Astrocyte (in vitro differentiated cells and primary cell): ENCODE results near the gene CDC16. TPM values are rescaled to one million over a fixed set of nuclear protein-coding genes. Genes with fewer than 3 reads are reported as not detected.
"Not testable (repeated sequence)": the region's sequence is repeated elsewhere in the genome, so short reads cannot be mapped to it uniquely, and the experiment has no call there.

ENCODE experiments used
- DNase-seq: peaks from one replicate; pipeline ENCODE4 v3.0.0-alpha.2; 2010; ENCODE audit warnings: low read depth
- FAIRE-seq: peaks from 2 replicates; lab custom pipeline; 2011; peaks lifted over from hg19 to GRCh38; lab: Jason Lieb, UNC
- H2AFZ ChIP-seq: 2 replicates; pipeline ENCODE4 v1.6.0; 2012; ENCODE audit warnings: low read depth, low read length, inconsistent platforms
- H3K27ac ChIP-seq: 2 replicates; pipeline ENCODE4 v1.5.1; 2011; ENCODE audit warnings: low read depth, low read length, inconsistent platforms
- H3K27me3 ChIP-seq: 2 replicates; pipeline ENCODE4 v1.6.0; 2011; ENCODE audit warnings: low read length, inconsistent platforms; ENCODE audit not compliant: insufficient read depth
- H3K36me3 ChIP-seq: 2 replicates; pipeline ENCODE4 v1.5.1; 2011; ENCODE audit warnings: low read length, inconsistent platforms; ENCODE audit not compliant: insufficient read depth
- H3K4me1 ChIP-seq: 2 replicates; pipeline ENCODE4 v1.5.1; 2011; ENCODE audit warnings: low read length, inconsistent platforms; ENCODE audit not compliant: insufficient read depth
- H3K4me2 ChIP-seq: 2 replicates; pipeline ENCODE4 v1.6.0; 2012; ENCODE audit warnings: low read length, inconsistent platforms
- H3K4me3 ChIP-seq: 2 replicates; pipeline ENCODE4 v1.5.1; 2011; ENCODE audit warnings: low read depth, mild to moderate bottlenecking, low read length, inconsistent platforms; ENCODE audit not compliant: insufficient read depth
- H3K79me2 ChIP-seq: 2 replicates; pipeline ENCODE4 v1.6.0; 2012; ENCODE audit warnings: mild to moderate bottlenecking, low read length, inconsistent platforms; ENCODE audit not compliant: insufficient read depth
- H3K9ac ChIP-seq: 2 replicates; pipeline ENCODE4 v1.6.0; 2012; ENCODE audit warnings: mild to moderate bottlenecking, low read length, inconsistent platforms
- H3K9me3 ChIP-seq: 2 replicates; pipeline ENCODE4 v1.5.1; 2012; ENCODE audit warnings: low read depth, mild to moderate bottlenecking, low read length, inconsistent platforms; ENCODE audit not compliant: insufficient read depth
- H4K20me1 ChIP-seq: 2 replicates; pipeline ENCODE4 v1.6.0; 2012; ENCODE audit warnings: low read length, inconsistent platforms; ENCODE audit not compliant: insufficient read depth
- H3K27ac Mint-ChIP-seq: one replicate; pipeline ENCODE4 v1.8.0; 2021; ENCODE audit warnings: mild to moderate bottlenecking, mixed read lengths; ENCODE audit not compliant: unreplicated experiment
- H3K27me3 Mint-ChIP-seq: one replicate; pipeline ENCODE4 v1.8.0; 2021; ENCODE audit warnings: low read depth, mixed read lengths; ENCODE audit not compliant: unreplicated experiment
- H3K36me3 Mint-ChIP-seq: one replicate; pipeline ENCODE4 v1.8.0; 2021; ENCODE audit warnings: low read depth, mixed read lengths; ENCODE audit not compliant: unreplicated experiment
- H3K4me1 Mint-ChIP-seq: one replicate; pipeline ENCODE4 v1.8.0; 2021; ENCODE audit warnings: low read depth, mixed read lengths; ENCODE audit not compliant: unreplicated experiment
- H3K4me3 Mint-ChIP-seq: one replicate; pipeline ENCODE4 v1.8.0; 2021; ENCODE audit warnings: mild to moderate bottlenecking, moderate library complexity, mixed read lengths; ENCODE audit not compliant: unreplicated experiment
- H3K9me3 Mint-ChIP-seq: one replicate; pipeline ENCODE4 v1.8.0; 2021; ENCODE audit warnings: mild to moderate bottlenecking, mixed read lengths; ENCODE audit not compliant: unreplicated experiment
- CTCF ChIP-seq: IDR thresholded peaks from 2 replicates; pipeline ENCODE4 v1.5.1; 2011; ENCODE audit warnings: low read depth, mild to moderate bottlenecking, inconsistent platforms, low read length, moderate library complexity; ENCODE audit not compliant: insufficient read depth
- EZH2 ChIP-seq: IDR thresholded peaks from 2 replicates; pipeline ENCODE4 v1.6.1; 2012; ENCODE audit warnings: mild to moderate bottlenecking, low read length, inconsistent platforms; ENCODE audit not compliant: insufficient read depth
- total RNA-seq: library from RNA; stranded (reverse); gene quantifications from 2 replicates; pipeline ENCODE4 v1.2.1, GENCODE V29; 2021

CDC16 gene
- total RNA-seq, 1 donor from 2014 or later, result 77.0 TPM

- FAIRE-seq (no peak), DNase-seq (no peak)
- peaks cover 70% of the 10 kb centered on the region for H3K36me3 ChIP-seq
- H3K27ac ChIP-seq, result peak overlapping the region; percentile 60
- peaks cover 9% of the 10 kb centered on the region for H3K4me1 Mint-ChIP-seq
- no peaks in the 10 kb centered on the region for H3K4me1 ChIP-seq
- H3K27ac Mint-ChIP-seq, result no peak overlapping the region
- peaks cover 17% of the 10 kb centered on the region for H3K36me3 Mint-ChIP-seq
- no peaks in the 10 kb centered on the region for H3K79me2 ChIP-seq
- H3K9ac ChIP-seq, result no peak overlapping the region
- H2AFZ ChIP-seq, result no peak overlapping the region
- no peak overlapping the region for H3K4me2 ChIP-seq
- H3K27me3 ChIP-seq, result no peaks in the 10 kb centered on the region
- H3K27me3 Mint-ChIP-seq, result no peaks in the 10 kb centered on the region
- no peak overlapping the region for H3K4me3 ChIP-seq
- no peak overlapping the region for H3K4me3 Mint-ChIP-seq
- peaks cover 8% of the 10 kb centered on the region for H4K20me1 ChIP-seq
- no peak for TF ChIP-seq EZH2
- TF ChIP-seq CTCF, result no peak
- no peaks in the 10 kb centered on the region for H3K9me3 ChIP-seq
- no peaks in the 10 kb centered on the region for H3K9me3 Mint-ChIP-seq
Measured at GRCh38 chr13:114249077-114249476, 14.4 kb downstream of the CDC16 start.

DNA sequence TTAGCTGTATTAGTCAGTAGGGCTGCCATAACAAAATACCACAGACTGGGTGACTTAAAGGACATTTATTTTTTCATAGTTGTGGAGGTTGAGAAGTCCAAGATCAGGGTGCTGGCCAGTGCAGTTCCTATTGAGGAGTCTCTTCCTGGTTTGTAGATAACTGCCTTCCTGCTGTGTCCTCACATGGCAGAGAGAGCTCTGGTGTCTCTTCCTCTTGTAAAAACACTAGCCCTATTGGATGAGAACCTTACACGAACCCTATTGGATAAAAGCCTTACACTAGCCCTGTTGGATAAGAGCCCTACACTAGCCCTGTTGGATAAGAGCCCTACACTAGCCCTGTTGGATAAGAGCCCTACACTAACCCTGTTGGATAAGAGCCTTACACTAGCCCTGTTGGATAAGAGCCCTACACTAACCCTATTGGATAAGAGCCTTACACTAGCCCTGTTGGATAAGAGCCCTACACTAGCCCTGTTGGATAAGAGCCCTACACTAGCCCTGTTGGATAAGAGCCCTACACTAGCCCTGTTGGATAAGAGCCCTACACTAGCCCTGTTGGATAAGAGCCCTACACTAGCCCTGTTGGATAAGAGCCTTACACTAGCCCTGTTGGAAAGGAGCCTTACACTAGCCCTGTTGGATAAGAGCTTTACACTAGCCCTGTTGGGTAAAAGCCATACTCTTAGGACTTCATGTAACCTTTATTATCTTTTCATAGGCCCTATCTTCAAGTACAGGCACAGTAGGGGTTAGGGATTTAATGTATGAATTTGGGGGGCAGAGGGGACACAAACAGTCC is 17.1 kb downstream of the CDC16 start:
- DNase-seq, H3K27ac Mint-ChIP-seq, H3K9ac ChIP-seq, FAIRE-seq, H3K79me2 ChIP-seq, H3K27me3 Mint-ChIP-seq, H3K4me1 ChIP-seq, H3K4me3 ChIP-seq, H3K4me2 ChIP-seq, H3K4me1 Mint-ChIP-seq, H4K20me1 ChIP-seq, H2AFZ ChIP-seq, H3K9me3 ChIP-seq, H3K9me3 Mint-ChIP-seq, H3K27me3 ChIP-seq, H3K4me3 Mint-ChIP-seq, H3K27ac ChIP-seq: not testable (repeated sequence)
- H3K36me3 ChIP-seq, result peaks cover 65% of the 10 kb centered on the region
- peaks cover 20% of the 10 kb centered on the region for H3K36me3 Mint-ChIP-seq

GRCh38 chr13:114256547-114256946 is 21.9 kb downstream of the CDC16 start:
- Mint-ChIP-seq H3K27ac (no peak overlapping the region), H3K36me3 (peaks cover 27% of the 10 kb centered on the region), H3K27me3 (no peaks in the 10 kb centered on the region), H3K9me3 (no peaks in the 10 kb centered on the region), H3K4me1 (peaks cover 9% of the 10 kb centered on the region), H3K4me3 (no peak overlapping the region)
- H4K20me1 ChIP-seq, result peaks cover 3% of the 10 kb centered on the region
- no peak overlapping the region for H3K27ac ChIP-seq
- no peaks in the 10 kb centered on the region for H3K79me2 ChIP-seq
- peaks cover 66% of the 10 kb centered on the region for H3K36me3 ChIP-seq
- H2AFZ ChIP-seq, result no peak overlapping the region
- DNase-seq (no peak), FAIRE-seq (no peak)
- H3K4me2 ChIP-seq, result no peak overlapping the region
- H3K27me3 ChIP-seq, result no peaks in the 10 kb centered on the region
- H3K4me3 ChIP-seq, result no peak overlapping the region
- no peak for TF ChIP-seq CTCF
- TF ChIP-seq EZH2, result no peak
- no peaks in the 10 kb centered on the region for H3K9me3 ChIP-seq
- peaks cover 3% of the 10 kb centered on the region for H3K4me1 ChIP-seq
- no peak overlapping the region for H3K9ac ChIP-seq
